ENCODE measurements around the gene OVAAL.
"Not testable (repeated sequence)": the region's sequence is repeated elsewhere in the genome, so short reads cannot be mapped to it uniquely, and the experiment has no call there.

OVAAL gene

DNA sequence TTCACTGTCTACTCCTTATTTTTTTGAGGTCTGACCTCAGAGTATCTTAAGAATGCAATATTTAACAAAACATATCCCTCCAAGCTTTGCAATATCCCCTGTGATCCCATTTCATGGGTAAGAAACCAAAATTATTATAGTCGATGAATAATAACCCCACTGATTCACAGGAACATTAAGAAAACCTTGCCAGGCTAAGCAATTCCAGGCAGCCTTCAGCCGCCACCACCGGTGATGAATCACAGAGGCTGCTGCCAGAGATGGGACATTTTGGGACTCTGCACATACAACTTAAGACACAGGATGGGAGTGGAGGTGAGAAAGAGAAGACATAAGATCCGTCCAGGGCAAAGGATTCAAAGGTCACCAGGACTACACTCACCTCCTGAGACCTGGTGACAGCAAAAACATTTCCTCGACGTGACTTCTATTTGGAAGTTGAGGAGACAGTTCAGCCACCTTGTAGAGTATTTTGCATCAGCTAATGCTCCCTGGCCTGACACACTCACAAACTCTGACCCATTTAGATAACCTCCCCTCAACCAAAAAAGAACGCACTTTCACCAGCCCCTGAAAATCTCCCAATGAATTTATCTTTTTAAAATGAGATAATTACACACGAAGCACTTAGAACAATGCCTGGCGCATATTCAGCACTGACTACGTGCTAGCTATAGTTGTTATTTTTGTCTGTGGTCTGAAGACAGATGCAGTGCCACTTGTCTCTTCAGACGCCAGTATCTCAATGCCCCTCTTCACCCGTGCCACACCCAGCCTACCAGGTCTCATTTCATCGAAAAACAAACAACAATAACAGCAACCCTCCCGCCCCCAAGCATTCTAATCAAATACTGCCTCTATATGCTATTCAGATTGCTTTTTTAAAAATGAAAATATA, 17.8 kb upstream of the OVAAL start:
- DNase-seq: peak in 1 of 14 donors; percentile 50

DNA sequence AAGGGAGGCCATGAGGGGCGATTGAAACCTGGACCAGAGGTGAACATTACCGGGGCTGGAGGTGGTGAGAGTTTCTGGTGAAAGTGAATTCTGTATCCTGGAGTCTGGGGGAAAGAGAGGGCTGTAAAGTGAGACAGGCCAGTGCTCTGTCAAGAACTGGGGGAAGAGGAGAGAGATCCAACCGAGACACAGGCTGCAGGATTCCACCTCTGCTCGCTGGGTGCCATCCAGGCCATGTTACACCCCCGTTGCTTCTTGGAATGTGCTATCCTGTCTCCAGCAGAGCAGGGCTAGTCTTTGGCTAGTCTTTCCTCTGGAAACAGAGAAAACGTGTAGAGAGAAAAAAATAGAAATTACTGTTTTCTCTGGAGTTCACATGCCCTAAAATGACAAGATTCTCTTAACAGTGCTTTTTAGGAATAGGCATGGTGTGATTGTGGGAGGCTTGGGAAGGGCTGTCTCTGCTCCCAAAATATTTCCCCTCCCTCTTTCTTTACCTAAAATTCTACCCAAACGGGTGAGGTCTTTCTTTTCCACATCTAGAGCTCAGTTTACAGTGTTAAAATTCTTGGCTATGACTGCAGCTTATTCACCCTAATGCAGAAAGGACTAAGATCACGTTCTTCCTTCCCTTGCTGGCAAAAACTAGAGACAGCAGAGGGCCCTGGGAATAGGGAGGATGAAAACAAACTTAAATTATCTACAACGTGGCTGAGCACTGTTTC, 16.5 kb upstream of the OVAAL start:
- DNase-seq: no peak

DNA sequence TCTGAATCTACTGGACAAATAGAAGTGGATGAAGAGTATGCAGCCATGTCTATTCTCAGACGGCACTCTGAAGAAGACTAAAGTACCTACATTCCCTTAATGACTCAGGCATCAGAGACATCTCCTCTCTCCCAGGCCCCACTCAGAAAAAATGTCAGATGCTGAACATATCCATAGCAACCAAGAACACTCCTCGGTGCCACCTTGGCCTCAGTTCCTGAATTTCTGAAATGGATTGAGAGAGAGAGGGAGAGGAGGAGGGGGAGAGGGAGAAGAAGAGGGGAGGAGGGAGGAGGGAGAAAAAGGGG, 16.0 kb upstream of the OVAAL start:
- no peak for DNase-seq

DNA sequence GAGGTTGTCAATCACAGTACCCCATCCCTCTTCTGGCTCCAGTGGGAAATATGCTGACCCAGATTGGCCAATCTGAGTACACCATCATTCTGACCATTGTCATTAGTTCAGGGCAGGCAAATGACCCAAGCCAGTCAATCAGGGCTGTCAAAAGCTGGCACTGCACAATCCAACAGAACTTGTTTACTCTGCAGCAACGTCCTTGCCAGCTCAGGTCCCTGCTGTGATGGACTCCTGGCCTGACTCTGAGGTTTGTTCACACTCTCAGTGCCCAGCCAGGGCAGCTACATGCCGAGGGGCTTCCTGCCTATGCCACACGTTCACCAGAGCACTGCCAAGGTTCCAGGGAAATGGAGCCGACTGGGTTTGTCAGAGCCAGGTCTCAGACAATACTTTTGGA, 14.7 kb upstream of the OVAAL start:
- DNase-seq: no peak

DNA sequence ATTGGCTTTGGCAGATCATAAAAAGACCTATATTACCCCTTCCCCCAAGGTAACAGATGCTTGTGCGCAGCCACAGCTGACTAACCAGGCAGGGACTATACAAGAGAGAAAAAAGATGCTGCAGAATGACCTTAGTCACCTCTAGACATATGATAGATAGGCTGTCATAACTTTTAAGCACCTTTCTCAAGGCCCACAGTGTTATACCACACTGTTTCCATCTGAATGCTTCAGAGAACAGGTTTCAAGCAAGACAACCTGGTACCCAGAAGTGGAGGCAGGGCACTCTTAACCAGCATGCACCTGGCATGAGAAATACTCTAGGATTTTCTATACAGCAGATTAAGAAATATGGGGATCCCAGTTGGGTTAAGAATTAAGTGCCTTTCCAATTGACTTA, 12.8 kb upstream of the OVAAL start:
- DNase-seq: no peak

DNA sequence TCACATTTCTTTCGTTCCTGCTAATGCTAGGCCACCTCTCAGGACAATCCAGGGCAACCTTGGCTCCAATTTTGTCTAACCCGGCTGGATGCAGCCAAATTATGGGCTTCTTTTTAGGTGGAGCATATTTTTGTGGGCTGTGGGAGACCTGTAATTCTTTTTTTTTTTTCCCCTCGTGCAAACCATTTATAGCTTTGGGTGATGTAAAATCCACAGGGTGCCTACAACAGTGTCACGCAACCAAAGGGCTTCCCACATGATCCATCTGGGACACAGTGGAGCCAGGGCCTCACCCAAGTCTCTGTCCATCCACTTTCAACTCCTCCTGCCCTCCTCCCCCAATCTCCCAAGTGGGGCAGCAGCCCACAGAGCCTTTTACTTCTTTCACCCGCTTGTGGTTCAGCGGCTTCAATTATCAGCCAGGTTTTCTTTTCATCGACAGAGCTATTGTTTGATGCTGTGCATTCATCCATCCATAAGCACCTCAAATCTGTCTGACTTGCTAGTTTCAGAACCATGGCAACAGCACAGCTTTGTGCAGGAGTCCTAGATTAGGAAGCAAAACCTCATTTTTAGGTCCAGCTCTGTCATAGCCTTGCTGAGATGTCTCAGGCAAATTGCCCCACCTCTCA, 10.0 kb upstream of the OVAAL start:
- no peak for DNase-seq

DNA sequence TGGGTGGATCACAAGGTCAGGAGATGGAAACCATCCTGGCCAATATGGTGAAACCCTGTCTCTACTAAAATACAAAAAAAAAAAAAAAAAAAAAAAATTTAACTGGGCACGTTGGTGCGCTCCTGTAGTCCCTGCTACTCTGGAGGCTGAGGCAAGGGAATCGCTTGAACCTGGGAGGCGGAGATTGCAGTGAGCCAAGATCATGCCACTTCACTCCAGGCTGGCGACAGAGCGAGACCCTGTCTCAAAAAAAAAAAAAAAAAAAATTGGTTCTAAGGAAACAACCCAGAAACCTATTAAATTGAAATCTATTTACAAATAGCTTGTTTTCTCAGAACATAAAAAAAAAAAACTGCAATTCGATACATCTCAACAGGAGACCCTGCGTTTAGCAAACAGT, 9.0 kb upstream of the OVAAL start:
- DNase-seq: not testable (repeated sequence)

DNA sequence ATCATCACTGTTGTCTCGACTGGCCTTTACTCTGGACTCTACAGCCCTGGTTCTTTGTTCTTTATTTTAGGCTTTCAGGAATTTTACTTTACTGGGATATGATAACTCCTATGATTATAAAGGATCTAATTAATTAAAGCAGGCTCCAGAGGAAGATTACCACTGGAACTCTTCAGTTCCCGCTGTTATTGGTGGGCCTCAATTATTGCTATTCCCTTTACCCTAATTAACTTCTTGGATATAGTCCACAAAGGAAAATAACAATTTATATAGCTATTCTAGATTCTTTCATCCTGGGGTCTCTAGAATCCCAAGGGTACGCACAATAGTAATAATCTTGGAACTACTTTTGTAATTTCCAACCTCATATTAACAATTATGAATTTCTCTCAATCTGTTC, 8.5 kb upstream of the OVAAL start:
- no peak for DNase-seq

DNA sequence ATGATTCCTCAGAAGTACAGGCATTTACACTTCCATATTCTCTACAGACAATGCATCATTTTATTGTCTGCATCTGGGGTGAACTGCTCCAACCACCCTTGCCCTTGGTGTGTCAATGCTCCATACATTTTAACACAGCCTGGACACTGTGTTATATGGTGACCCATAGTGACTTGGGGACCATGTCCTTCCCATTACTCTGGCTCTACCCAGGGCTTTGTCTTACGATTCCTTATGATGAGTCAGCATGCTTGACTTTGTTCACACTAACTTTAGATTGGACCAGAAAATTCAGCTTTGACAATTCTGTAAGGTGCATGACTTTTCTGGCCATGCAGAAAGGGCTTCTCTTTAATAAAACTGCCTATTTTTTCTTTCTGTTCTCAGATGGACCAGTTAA, 6.8 kb upstream of the OVAAL start:
- DNase-seq: no peak

DNA sequence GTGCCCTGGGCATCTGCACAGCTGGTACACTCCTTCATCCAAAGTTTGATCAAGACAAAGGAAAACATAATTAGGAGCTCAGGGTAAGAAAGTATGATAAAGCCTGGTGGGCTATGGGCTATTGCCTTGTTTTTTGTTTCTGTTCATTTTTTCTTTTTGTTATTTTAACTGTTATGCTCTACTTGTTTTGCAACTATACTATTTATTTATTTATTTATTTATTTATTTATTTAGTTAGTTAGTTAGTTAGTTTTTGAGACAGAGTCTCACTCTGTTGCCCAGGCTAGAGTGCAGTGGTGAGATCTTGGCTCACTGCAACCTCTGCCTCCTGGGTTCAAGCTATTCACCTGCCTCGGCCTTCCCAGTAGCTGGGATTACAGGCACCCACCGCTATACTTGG, 5.7 kb upstream of the OVAAL start:
- not testable (repeated sequence) for DNase-seq

DNA sequence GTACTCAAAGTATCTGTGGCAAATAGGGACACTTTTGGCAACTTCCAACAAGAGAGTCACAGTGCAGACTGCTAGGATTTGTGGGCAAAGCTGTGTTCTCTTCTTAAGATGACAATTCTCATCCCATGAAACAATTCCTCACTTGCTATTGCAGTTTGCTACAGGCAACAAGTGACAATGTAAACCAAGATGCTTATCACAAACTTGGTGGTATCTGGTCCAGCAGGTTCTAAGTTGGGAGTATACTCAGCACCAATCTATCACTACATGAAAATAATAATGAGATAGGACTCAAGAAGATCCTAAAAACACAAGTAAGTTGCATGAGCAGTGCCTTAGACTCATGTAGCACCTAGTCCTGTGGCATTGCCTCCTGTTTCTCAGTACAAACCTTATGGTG, 3.4 kb upstream of the OVAAL start:
- DNase-seq: no peak

DNA sequence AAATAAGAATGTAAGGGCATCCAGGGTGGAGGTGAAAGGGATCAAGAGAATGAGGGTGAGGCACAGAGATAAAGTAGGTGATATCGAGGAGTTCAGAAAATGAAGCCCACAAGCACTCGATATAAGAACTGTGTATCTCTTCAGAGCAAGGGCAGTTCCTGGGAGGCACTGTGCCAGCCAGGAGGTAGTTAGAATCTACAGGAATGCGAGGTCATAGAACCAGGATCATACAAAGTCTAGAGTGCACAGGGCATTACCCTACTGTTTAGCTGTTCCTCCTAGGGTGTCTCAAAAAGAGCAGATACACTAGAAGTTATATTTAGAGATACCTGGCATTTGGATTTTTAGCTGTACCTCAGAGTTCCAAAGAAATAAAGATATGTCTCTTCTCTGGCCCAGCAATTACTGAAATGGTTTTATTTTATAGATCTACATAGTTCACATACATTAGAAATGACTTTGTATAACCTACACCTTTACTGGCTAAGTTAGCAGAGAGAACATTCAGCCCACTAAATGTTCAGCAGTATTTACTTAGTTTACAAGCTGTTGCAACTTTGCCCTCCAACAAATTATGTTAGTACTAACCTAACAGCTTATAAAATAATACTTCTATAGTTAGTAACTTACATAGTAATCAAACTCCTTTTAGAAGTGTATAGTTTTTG, 1.6 kb downstream of the OVAAL start:
- DNase-seq: no peak

DNA sequence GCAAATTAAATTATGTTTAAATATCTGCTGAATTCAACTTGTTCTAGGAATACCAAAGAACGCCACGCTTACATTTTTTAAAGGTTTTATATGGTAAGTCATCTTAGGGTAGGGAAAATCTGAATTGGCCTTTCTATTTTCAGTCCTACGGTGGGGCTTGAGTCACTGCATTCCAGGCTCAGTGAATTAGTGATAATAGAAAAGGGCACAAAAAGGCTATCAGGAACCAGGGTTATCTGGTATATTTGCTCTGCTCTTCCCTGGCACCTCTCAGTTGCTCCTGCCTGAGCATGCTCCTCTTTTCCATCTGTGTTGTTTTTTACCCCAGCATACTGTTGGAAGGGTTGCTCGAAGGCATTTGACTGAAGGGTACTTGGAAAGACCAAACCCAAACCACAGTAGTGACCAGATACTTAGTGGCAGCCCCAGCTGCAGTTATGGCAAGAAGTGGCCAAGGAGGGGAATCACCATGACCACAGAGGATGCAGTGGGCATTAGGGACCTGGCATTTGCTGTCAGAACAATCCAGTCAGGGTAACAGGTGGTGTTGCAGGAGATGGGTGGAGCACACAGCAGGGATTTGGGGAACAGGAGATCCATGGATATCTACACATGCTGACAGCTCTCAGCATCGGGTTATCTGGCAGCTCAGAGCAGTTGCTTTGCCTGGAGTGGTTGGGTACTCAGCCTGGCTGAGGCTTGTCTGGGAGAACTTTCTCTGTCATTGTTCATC, 2.3 kb downstream of the OVAAL start:
- peak in 1 of 14 donors; percentile 3 for DNase-seq

DNA sequence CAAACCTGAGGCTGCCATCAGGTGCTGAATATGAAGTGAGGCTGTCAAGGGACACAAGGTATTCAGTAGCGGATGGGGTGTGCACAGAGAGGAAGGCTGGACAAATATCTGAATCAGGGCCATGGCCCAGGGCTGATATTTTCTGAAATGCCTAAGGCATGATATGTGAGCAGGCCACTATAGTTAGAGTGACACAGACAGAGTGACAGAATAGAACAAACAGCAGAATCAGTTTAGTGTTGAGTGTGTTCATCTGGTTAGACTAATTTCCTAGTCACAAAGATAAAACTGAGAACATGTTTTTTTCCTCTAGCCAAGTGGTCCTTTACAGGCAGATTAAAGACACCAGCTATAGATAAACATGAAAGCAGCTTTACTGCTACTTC, 3.9 kb downstream of the OVAAL start:
- no peak for DNase-seq

DNA sequence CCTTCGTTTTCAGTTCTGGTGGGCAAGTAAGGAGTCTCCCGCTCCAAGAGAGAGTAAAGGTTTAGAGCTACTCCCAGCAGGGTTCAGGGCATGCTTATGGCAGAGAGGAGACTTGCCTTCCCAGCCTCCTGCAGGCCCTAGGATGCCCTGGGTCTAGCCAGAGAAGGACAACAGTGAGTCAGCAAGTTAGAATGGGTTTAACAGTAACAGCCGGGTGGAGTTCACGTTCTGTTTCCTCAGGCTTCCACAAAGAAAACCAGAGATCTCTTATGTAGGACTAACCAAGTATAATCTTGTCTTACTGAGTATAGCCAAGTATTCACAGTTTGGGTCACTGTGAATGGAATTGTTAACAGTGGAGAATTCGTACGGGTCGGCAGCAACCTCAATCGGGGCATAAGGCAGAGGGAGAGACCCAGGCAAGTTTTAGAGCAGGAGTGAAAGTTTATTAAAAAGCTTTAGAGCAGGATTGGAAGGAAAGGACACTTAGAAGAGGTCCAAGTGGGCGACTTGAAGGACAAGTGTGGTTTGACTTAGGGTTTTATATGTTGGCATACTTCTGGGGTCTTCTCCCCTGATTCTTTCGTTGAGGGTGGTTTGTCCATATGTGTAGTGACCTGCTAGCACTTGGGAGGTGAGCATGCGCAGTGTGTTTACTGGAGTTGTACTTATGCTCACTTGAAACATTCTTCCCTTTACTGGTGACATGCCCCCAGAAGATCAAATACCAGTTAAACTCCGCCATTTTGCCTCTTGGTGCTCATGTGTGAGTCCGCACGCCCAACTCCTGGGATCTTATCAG, 4.5 kb downstream of the OVAAL start:
- no peak for DNase-seq

DNA sequence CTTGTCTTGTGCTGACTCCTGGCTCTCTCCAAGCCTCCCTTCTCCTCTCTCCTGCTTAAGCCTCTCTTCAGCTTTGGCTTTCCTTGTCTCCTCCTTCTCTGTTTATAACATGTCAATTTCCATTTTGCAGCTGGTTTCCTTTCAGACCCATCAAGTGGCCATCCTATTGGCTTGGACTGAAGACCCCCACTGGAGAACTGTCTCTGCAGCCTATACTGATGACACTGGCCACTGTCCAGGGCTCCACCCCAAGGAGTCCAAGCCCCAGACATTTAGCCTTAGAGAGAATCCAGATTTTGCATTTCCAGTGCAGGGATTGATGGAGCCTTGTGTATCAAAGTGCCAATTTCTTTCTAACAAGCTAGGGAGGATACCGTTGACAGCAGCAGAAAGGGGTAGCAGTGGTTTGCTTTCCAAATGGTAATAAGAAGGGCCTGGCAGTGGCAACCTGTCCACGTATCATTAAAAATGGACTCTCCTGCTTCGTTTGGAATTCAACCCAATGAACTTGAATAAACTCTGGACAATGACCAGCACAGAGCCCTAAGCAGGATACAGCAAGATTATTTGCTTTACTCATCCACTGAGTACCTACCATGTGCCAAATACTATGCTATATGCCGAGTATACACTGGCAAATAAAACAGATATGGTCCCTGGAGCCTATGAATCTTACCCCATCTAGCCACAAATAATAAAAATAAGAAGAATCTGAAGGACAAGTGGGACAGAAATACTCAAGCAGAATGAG, 6.5 kb downstream of the OVAAL start:
- no peak for DNase-seq

DNA sequence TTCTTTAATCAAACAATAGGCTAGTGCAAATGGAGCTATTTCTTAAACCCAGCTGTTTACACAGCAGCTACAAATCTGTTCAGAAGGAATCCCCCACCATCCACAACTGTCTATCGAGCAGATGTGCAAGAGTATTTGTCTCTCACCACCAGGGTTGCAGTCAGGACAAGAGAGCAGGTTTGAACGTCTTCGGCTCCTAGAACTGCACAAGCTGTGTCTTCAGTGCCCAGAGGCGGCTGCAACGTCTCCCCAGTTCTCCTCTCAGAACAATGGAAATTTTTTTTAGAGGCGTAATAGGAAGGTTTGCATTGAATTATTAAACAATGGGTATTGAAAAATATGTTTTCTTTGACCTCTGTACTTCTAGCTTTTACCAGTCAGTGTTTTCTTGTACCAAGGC, 7.3 kb downstream of the OVAAL start:
- no peak for DNase-seq

DNA sequence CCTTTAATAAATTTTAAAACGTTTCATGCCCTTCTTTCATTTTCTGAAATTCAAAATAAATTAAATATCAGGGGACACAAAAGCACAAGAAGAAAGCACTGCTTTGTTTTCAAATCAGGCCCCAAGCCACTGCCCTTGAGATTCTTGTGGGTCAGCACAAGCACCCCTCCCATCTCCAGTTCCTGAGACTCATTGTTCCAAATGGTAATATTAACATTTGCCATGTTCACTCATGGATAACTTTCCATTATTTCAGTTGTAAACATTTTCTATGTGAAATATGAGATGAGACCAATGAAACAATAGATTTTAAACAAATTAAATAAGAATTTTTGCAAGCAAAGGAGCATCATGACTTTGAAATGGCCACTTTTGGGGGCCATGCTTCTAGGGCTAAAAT, 7.7 kb downstream of the OVAAL start:
- no peak for DNase-seq

DNA sequence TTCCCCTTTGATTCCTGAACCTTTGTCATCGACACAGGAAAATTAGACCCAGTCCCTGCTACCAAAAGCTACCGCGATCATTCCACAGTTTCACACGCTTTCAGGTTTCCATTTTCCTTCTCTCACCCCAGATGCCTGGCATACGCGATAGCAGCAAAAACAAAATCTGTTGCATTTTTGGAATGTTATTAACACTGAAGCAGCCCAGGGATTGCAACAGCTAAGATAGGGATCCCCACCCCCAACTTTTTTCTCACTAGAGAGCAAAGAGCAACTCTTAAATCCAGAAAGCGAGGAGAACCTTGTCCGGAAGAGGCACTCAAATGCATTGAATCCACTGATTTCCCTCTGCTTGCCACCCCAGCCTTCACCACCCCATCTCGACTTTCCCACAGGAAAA, 8.9 kb downstream of the OVAAL start:
- DNase-seq: no peak

DNA sequence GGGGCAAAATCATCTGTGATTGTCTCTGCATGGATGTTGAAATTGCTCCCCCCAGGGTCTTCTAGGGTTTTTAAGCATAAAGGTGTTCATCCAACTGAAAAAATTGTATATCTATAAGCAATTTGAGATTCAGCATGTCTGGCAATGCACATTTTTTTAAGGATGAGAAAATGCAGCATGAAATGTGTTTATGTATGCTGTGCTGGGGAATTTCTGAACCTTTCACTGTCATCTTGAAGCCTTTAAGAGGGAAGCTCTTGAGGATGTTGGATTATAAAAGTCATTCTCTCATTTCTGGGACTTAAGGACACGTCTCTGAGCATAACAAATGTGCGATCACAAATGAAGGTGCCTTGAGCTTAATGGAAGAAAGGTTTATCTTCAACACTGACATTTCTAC, 9.4 kb downstream of the OVAAL start:
- no peak for DNase-seq

Measured in C1 segment of cervical spinal cord (tissue), 14 donors.